ENCODE measurements around the gene PTCD2.

The PTCD2 gene

GRCh38 chr5:72347801-72348308 is 27.7 kb downstream of the PTCD2 start:
- TF ChIP-seq, protein P1, sequence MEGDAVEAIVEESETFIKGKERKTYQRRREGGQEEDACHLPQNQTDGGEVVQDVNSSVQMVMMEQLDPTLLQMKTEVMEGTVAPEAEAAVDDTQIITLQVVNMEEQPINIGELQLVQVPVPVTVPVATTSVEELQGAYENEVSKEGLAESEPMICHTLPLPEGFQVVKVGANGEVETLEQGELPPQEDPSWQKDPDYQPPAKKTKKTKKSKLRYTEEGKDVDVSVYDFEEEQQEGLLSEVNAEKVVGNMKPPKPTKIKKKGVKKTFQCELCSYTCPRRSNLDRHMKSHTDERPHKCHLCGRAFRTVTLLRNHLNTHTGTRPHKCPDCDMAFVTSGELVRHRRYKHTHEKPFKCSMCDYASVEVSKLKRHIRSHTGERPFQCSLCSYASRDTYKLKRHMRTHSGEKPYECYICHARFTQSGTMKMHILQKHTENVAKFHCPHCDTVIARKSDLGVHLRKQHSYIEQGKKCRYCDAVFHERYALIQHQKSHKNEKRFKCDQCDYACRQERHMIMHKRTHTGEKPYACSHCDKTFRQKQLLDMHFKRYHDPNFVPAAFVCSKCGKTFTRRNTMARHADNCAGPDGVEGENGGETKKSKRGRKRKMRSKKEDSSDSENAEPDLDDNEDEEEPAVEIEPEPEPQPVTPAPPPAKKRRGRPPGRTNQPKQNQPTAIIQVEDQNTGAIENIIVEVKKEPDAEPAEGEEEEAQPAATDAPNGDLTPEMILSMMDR (IDR thresholded peaks at IDR 0.05; ENCODE audit: low read depth, low read length): no peak
- H3K4me3 ChIP-seq (ENCODE audit: low read depth, low read length): no peak overlapping the region

- TF ChIP-seq, protein P1 (IDR thresholded peaks at IDR 0.05; ENCODE audit: low read depth, low read length): no peak
- H3K4me3 ChIP-seq (ENCODE audit: low read depth, low read length): no peak overlapping the region
Observed at GRCh38 chr5:72351376-72351775, 31.2 kb downstream of the PTCD2 start.

DNA sequence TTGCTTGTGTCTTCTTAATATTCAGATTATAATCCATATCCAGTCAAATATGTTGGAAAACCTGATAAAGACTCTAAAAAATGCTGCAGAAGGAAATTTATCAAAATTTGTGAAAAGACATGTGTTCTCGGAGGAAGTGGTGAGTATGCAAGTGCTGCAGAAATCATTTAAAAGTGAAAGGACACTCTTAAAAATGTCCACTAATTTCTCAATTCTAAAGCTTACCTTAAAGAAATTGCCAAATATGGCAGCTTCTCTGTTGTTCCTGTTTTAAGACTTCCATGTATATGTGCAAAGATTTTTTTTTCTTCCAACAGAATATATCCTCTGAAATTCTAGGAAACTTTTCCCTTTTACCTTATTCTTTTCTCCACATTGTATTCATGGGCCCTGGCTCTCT is 32.4 kb downstream of the PTCD2 start:
- H3K4me3 ChIP-seq (ENCODE audit: low read depth, low read length): no peak overlapping the region
- TF ChIP-seq, protein P1 (IDR thresholded peaks at IDR 0.05; ENCODE audit: low read depth, low read length): no peak

DNA sequence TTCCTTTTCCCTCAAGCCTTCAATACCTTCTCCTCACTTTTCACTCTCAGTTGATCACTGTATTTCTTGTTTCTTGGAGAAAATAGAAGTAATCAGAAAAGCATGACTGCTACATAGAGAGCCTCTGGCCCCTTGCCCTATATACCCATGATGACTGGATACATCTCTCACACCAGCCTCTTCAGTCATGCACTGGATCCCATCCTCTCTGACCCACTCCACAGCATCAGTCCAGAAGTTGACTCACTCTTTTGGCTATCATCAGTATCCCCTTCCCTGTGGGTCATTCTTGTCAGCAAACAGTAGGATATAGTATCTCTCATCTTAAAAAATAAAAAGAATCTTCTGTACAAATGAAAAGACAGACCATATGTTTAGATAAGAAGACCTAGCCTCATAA is 32.9 kb downstream of the PTCD2 start:
- no peak overlapping the region for H3K4me3 ChIP-seq (ENCODE audit: low read depth, low read length)
- TF ChIP-seq, protein P1 (IDR thresholded peaks at IDR 0.05; ENCODE audit: low read depth, low read length): no peak

DNA sequence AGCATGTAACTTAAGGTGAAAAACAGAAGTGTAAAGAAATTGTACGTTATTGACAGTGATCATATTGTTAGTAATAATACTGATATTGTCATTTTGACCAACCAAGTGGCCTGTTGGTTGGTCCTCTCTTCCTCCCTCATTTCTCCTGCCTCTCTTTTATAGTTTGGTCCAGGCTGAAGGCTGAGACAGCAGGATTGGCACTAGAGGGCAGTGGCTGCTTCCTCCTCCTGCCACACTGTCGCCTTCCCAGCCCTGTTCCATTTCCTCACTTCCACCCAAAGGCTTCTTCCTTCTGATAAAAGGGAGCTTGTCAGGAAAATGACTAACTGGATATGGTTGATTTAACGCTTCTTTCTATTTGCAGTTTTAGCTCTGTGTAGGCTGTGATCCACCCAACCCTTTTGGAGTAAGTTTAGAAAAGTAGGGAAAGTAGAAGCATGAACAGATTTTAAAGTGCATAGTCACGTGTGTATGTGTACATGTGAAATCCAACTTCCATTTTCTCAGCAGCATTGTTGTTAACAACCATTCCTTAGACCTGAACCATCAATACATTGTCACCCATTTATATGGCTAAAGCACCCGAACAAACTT is 35.6 kb downstream of the PTCD2 start:
- TF ChIP-seq, protein P1 (IDR thresholded peaks at IDR 0.05; ENCODE audit: low read depth, low read length): peak; percentile 24; the same call in 1 of the 2 replicates
- H3K4me3 ChIP-seq (ENCODE audit: low read depth, low read length): no peak overlapping the region

- no peak overlapping the region for H3K4me3 ChIP-seq (ENCODE audit: low read depth, low read length)
- TF ChIP-seq, protein P1 (IDR thresholded peaks at IDR 0.05; ENCODE audit: low read depth, low read length): no peak
Observed at GRCh38 chr5:72356361-72356760, 36.2 kb downstream of the PTCD2 start.

DNA sequence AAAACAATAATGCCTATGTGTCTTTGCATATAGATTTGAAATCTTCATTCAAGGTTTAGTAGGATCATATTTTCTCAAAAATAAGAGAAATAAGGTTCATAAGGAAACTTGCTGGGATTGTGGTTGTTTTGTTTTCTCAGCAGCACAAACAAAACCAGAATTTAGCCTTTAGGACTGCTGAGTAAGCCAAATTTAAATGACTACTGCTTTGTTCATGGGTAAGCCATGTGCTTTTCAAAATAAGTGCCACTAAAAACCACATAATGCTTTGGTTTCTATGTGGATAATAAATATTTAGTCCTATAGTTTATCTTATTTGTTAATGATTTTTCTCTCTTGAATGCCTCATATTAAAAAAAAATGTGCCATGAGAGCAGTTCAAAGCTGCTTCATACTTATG is 38.8 kb downstream of the PTCD2 start:
- H3K4me3 ChIP-seq (ENCODE audit: low read depth, low read length): no peak overlapping the region
- TF ChIP-seq, protein P1 (IDR thresholded peaks at IDR 0.05; ENCODE audit: low read depth, low read length): no peak
